Fibroblast of the aortic adventitia (primary cell): Measurements from ENCODE around the gene PEMT. TPM values are rescaled to one million over a fixed set of nuclear protein-coding genes. Genes with fewer than 3 reads are reported as not detected.

Experiments used
- DNase-seq: peaks from one replicate; pipeline ENCODE4 v3.0.0-alpha.2; 2010; ENCODE audit warnings: low read depth
- H3K4me3 ChIP-seq: 2 replicates; pipeline ENCODE4 v1.5.1; 2011; ENCODE audit warnings: low read depth, mild to moderate bottlenecking, control low read depth, low read length, moderate library complexity
- CTCF ChIP-seq: IDR thresholded peaks from 2 replicates; pipeline ENCODE4 v1.5.1; 2011; ENCODE audit warnings: mild to moderate bottlenecking, low read length, control low read depth, inconsistent platforms; ENCODE audit not compliant: insufficient read depth
- total RNA-seq: library from RNA; depleted of rRNA; stranded (reverse); fragments of >200 nt; gene quantifications from 2 replicates; pipeline ENCODE4 v1.2.3, GENCODE V29; 2012; ENCODE audit warnings: low replicate concordance

PEMT gene
- total RNA-seq, 1 donor, result 28.4 TPM

GRCh38 chr17:17505610-17506171 is 85.8 kb downstream of the PEMT start:
- DNase-seq, result no peak
- TF ChIP-seq CTCF, result no peak
- no peak overlapping the region for H3K4me3 ChIP-seq

GRCh38 chr17:17505151-17505550 is 86.4 kb downstream of the PEMT start:
- no peak for DNase-seq
- TF ChIP-seq CTCF, result no peak
- H3K4me3 ChIP-seq, result no peak overlapping the region

GRCh38 chr17:17504341-17505140 is 87.0 kb downstream of the PEMT start:
- no peak for DNase-seq
- no peak overlapping the region for H3K4me3 ChIP-seq
- no peak for TF ChIP-seq CTCF

- no peak overlapping the region for H3K4me3 ChIP-seq
- TF ChIP-seq CTCF, result no peak
- DNase-seq, result peak; percentile 16
Observed at GRCh38 chr17:17503566-17504130, 87.9 kb downstream of the PEMT start.

- TF ChIP-seq CTCF, result no peak
- DNase-seq, result no peak
Observed at GRCh38 chr17:17502741-17503565, 88.6 kb downstream of the PEMT start.

GRCh38 chr17:17500999-17501605 is 90.4 kb downstream of the PEMT start:
- no peak overlapping the region for H3K4me3 ChIP-seq
- DNase-seq, result no peak
- peak; percentile 24 for TF ChIP-seq CTCF

More at GRCh38 chr17:17502741-17503565, 88.6 kb downstream of the PEMT start:
- H3K4me3 ChIP-seq, result no peak overlapping the region
